H1 (cell line): ENCODE results near the gene KRT23.

Source experiments
- ATF2 ChIP-seq: IDR thresholded peaks from 2 replicates; pipeline ENCODE4 v1.6.1; 2012; ENCODE audit warnings: low read length, inconsistent platforms
- CEBPB ChIP-seq: IDR thresholded peaks from 2 replicates; pipeline ENCODE4 v1.6.1; 2012; ENCODE audit warnings: low read depth, low read length
- CHD2 ChIP-seq: IDR thresholded peaks from 2 replicates; pipeline ENCODE4 v1.6.1; 2012; ENCODE audit warnings: low read length, improper control_type of control experiment
- CTCF ChIP-seq, 3 experiments: IDR thresholded peaks; 1 replicate in 2 of 3; 2 replicates in 1 of 3; pipeline versions ENCODE4 v1.5.1 to v1.6.1; 2011; ENCODE audit warnings: low read length in 3 of 3, mild to moderate bottlenecking in 3 of 3, inconsistent platforms in 2 of 3, low read depth in 1 of 3, moderate library complexity in 1 of 3; ENCODE audit not compliant: insufficient read depth in 1 of 3; ENCODE audit errors: control extremely low read depth in 1 of 3
- EZH2 ChIP-seq: fragments of 200-600 bp; sonication (generic); IDR thresholded peaks from 2 replicates; pipeline ENCODE4 v1.7.1; 2012; ENCODE audit warnings: low read depth, mild to moderate bottlenecking, moderate library complexity, low read length, inconsistent platforms; ENCODE audit not compliant: severe bottlenecking
- MAFK ChIP-seq: IDR thresholded peaks from 2 replicates; pipeline ENCODE4 v1.6.1; 2012; ENCODE audit warnings: low read depth, mild to moderate bottlenecking, improper control_type of control experiment, low read length
- POU5F1 ChIP-seq: IDR thresholded peaks from 2 replicates; pipeline ENCODE4 v1.6.1; 2011; ENCODE audit warnings: low read depth, mild to moderate bottlenecking, low read length, moderate library complexity
- SIN3A ChIP-seq, 2 experiments: IDR thresholded peaks in 1 of 2; conservative IDR thresholded peaks in 1 of 2; 2 replicates each; pipeline ENCODE4 v1.6.1; 2011 to 2012; ENCODE audit warnings: low read length in 2 of 2, improper control_type of control experiment in 1 of 2, low read depth in 1 of 2, mild to moderate bottlenecking in 1 of 2
- TAF1 ChIP-seq: IDR thresholded peaks from 2 replicates; pipeline ENCODE4 v1.6.1; 2011; ENCODE audit warnings: mild to moderate bottlenecking, low read depth, low read length
- TAF7 ChIP-seq: optimal IDR thresholded peaks from 2 replicates; pipeline ENCODE3; 2011; ENCODE audit warnings: low read depth, mild to moderate bottlenecking, inconsistent platforms, low read length, moderate library complexity, borderline replicate concordance
- TEAD4 ChIP-seq: IDR thresholded peaks from 2 replicates; pipeline ENCODE4 v1.6.1; 2012; ENCODE audit warnings: low read depth, low read length, inconsistent platforms, mixed read lengths

- TF ChIP-seq CTCF (IDR thresholded peaks at IDR 0.05; ENCODE audit: control extremely low read depth in 1 of 3, insufficient read depth in 1 of 3, low read depth in 1 of 3, low read length in 3 of 3) (no peak), POU5F1 (no peak), TAF1 (no peak), CHD2 (no peak), TAF7 (no peak), EZH2 (no peak), SIN3A (conservative IDR thresholded peaks at IDR 0.05 in 1 of 2, IDR thresholded peaks at IDR 0.05 in 1 of 2; ENCODE audit: low read depth in 1 of 2, low read length in 2 of 2) (no peak), ATF2 (no peak), CEBPB (no peak), MAFK (no peak), TEAD4 (no peak)
These were observed 43.7 kb upstream of the KRT23 start for GRCh38 chr17:40981115-40981514.
